GM21381 (cell line): ENCODE measurements around the gene CALML3.
"Not testable (repeated sequence)": the region's sequence is repeated elsewhere in the genome, so short reads cannot be mapped to it uniquely, and the experiment has no call there.

Experiments used
- ATAC-seq: cut with Tn5 transposase; IDR thresholded peaks from one replicate; pipeline ENCODE4 v1.9.1; 2021; ENCODE audit warnings: mild to moderate bottlenecking, moderate library complexity; ENCODE audit not compliant: unreplicated experiment

CALML3 gene

DNA sequence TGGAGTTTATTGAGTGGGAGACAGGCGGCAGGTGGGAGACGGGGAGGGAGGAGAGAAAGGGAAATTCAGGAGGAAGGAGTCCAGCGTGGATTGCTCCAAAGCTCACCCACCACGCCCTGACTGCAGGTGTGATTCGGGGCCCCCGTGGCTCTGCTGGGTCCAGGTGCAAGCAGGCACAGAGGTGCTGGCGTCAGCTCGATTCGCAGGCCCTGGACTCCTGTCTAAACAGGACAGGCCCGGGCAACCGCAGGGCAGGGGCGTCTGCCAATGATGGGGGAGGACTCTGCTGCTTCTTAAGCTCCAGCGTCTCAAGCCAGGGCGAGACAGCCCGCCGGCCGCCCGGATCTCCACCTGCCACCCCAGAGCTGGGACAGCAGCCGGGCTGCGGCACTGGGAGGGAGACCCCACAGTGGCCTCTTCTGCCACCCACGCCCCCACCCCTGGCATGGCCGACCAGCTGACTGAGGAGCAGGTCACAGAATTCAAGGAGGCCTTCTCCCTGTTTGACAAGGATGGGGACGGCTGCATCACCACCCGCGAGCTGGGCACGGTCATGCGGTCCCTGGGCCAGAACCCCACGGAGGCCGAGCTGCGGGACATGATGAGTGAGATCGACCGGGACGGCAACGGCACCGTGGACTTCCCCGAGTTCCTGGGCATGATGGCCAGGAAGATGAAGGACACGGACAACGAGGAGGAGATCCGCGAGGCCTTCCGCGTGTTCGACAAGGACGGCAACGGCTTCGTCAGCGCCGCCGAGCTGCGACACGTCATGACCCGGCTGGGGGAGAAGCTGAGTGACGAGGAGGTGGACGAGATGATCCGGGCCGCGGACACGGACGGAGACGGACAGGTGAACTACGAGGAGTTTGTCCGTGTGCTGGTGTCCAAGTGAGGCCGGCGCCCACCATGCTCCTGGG, at the start of gene CALML3:
Gene CALML3 (plus strand): TSS at position 321 of the 920 bp plus-strand sequence. CDS start 125 bp downstream, at position 446.
- no peak for ATAC-seq

- not testable (repeated sequence) for ATAC-seq
Observed at GRCh38 chr10:5475088-5475487, 49.7 kb upstream of the CALML3 start.

DNA sequence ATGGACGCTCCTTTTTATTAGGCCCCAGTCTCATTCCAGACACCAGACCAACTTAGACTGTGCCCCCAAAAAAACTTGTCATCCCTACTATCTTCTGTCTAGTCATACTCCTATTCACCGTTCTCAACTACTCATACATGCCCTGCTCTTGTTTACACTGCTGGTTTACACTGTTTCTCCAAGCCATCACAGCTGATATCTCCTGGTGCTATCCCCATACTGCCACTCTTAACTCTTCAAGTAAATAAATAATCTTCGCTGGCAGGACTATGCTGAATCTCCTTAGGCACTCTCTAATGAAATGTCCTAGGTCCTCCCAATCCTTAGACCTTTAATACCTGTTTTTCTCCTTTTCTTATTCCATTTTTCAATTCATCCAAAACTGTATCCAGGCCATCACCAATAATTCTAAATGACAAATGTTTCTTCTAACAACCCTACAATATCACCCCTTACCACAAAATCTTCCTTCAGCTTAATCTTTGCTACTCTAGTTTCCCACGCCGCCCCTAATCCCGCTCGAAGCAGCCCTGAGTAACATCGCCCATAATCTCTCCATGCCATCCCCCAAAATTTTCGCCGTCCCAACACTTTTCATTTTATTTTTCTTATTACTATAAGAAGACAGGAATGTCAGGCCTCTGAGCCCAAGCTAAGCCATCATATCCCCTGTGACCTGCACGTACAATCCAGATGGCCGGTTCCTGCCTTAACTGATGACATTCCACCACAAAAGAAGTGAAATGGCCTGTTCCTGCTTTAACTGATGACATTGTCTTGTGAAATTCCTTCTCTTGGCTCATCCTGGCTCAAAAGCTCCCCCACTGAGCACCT, 48.6 kb upstream of the CALML3 start:
- not testable (repeated sequence) for ATAC-seq

DNA sequence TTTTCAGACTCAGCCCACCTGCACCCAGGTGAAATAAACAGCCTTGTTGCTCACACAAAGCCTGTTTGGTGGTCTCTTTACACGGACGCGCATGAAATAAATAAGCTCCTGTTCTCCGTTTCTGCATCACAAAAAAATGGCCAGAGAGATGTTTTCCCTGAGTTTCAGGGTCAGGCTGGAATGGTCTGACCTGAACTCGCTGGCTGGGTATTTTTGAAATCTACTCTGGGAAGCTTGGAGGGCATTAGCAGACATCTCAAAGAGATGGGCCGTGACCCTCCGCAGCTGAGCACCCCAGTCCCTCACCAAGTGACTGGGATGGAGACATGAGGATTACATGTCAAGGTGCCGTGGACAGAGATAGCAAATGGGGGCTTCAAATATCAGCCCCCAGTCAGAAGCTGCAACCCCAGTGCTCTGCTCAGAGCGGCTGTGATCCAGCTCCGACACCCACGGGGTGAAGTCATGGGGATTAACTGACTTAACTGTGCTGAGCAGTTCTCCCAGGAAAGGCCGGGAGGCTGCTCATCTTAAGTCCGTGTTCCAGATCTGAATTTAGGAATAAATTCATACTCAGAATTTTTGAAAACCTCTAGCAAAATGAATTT, 47.7 kb upstream of the CALML3 start:
- no peak for ATAC-seq

DNA sequence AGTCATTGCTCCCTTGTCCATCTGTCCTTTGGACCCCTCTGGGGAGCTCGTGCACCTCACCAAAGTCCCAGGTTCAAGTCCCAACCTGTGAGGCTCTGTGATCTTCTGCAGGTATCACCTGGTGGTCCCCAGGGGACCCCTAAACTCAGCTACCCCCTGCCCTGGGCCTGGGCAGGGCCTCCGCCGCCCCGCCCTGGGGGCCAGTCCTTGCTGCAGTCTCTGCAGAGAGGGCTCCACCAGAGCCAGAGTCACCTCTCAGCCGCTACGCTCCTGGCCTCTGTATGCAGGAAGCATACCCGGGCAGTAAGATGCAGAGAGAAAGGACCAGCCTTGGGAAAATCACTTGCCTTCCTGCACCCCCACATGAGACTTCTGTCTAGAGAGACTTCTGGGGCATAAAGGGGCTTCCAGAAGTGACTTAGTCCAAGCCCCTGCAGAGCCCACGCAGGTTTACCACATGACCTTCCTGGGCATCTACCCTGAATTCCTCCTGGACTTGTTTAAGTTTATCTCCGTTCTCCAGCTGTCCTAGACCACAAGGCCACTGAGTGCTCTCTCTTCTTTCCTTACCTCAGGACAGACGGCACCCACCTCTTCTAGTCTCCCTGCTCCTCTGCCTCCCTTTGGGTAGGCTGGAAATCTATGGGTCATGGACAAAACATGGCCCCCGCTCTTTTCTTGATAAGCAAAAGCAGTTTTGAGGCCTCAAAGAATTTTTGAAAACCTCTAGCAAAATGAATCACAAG, 46.6 kb upstream of the CALML3 start:
- ATAC-seq: no peak

- ATAC-seq: no peak
Observed at GRCh38 chr10:5478694-5479305, 46.0 kb upstream of the CALML3 start.

DNA sequence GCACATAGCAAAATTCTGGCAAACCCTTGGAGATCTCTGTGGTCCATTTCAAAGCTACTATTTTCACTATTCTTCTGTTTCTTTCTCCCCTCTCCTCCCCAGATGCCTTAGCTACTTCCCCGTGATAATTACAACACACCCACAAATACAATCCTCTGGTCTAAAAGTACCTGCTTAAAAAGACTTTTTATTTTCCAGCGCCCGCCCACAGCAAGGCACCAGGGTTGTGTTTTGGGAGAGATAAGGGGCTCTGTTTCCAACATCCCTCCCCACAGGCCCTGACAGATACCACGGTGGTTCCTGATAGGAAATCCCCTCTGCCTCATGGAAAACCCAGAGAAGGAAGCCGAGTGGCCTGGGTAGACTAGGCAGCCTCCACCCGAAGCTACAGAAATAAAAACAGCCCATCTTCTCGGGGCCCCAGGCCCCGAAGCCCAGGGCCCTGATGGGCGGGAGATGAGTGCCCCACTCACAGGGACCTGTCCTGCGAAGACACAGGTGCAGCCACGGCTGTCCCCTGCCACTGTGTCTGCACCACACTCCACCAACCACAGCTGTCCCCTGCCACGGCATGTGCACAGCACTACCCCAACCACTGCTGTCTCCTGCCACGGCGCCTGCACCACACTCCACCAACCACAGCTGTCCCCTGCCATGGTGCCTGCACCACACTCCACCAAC, 45.1 kb upstream of the CALML3 start:
- no peak for ATAC-seq

GRCh38 chr10:5480162-5480941, 44.4 kb upstream of the CALML3 start:
- no peak for ATAC-seq

DNA sequence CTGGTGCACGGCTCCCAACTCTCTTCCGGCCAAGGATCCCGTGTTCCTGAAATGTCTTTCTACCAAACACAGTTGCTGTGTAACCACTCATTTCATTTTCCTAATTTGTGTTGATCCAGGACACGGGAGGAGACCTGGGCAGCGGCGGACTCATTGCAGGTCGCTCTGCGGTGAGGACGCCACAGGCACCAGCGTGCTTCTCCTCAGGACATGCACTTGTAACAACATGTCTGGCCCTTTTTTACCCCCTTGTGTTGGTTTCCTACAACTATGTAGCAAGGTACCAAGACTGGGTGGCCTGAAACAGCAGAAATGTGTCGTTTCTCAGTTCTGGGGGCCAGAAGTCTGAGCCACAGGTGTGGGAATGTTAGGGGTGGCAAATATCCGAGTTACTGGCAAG, 43.6 kb upstream of the CALML3 start:
- ATAC-seq: no peak

DNA sequence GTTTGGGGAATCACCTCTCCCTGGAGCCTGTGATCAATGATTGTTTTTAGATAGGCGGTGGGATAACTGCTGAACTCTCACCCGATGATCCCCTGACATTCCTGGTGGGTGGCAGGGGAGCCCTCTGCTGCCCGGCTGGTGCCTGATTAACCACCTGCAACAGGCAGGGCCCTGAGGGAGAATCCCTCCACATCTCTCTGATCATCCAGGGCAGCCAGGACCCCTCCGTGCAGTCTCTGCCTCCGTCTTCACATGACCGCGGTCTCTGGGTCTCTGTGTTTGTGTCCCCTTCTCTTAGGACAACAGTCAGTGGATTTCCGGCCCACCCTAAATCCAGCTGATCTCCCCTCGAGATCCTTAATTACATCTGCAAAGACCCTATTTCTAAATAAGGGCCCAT, 42.7 kb upstream of the CALML3 start:
- ATAC-seq: no peak

DNA sequence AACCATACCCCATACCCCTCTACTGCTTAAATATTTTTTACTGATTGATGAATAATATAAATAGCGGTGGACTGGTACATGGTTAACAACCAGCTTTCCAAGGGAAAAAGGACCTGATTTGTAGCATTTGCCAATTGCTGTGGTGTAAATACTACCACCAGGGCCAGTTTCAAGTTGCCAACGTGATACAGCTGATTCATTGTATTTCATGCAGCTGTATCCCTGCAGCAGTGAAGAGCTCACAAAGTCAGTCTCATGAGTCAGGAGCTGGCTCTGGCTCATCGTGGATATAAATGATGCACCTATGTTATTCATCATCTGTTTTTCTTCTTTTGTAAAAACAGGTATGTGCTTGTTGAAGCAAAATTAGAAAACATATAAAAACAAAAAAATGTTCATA, 40.6 kb upstream of the CALML3 start:
- no peak for ATAC-seq

DNA sequence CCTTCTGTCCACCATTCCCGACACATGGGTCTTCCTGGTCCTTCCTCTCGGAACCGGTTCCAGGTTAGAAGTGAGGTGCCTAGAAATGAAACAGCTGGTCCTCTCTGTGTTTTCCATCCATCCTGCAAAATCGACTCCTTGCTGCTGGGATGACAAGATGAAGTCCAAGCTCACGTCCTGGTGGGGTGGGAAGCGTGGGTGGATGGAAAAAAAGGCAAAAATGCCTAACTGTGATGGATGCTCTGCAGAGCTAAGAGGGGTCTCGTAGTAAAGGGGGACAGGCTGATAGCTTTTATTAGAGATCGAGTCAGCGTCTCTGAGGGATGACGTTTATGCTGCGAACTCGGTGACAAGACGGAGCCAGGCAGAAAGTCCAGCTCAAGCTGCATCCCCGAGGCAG, 39.5 kb upstream of the CALML3 start:
- no peak for ATAC-seq

DNA sequence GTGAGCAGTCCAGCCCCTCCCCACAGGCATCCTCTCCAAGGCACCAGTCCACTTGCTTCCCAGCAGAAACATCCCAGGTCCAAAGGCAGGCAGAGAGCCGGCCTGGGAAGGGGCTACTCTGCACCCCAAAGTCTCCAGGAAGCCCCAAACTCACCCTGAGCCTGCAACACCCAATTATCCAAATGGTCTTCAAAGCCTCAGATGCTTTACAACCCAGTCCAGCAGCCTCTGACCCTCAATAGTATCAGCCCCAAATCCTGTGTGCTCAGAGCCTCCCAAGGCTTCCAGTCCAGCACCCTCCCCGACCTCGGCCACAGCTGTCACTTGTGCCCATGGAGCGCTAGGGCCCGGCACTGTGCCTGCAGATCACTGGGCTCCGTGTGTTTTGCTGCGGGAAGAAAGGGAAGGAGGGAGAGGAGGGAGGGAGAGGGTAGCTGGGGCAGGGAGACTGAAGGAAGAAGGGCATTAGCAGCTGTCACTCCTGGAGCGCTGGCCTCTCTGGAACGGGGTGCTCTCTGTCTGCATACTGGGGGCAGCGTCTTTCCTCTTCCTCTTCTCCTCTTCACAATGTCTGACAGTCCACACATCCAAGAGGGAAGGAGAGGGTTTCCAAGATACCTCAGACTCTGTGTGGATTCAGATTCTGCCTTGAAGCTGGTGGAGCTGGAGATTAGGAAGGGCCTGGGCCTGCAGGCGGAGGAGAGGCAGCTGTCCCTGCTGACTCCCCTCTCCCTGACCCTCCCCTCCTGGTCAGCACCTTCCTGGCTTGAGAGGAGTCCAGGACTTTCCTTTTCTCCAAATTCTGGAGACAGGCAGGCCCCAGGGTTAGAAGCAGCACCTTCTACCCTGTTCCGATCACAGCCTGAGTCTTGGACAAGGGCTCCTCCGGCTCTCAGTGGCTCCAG, 38.6 kb upstream of the CALML3 start:
- no peak for ATAC-seq

GRCh38 chr10:5486853-5487235, 37.9 kb upstream of the CALML3 start:
- ATAC-seq: no peak

DNA sequence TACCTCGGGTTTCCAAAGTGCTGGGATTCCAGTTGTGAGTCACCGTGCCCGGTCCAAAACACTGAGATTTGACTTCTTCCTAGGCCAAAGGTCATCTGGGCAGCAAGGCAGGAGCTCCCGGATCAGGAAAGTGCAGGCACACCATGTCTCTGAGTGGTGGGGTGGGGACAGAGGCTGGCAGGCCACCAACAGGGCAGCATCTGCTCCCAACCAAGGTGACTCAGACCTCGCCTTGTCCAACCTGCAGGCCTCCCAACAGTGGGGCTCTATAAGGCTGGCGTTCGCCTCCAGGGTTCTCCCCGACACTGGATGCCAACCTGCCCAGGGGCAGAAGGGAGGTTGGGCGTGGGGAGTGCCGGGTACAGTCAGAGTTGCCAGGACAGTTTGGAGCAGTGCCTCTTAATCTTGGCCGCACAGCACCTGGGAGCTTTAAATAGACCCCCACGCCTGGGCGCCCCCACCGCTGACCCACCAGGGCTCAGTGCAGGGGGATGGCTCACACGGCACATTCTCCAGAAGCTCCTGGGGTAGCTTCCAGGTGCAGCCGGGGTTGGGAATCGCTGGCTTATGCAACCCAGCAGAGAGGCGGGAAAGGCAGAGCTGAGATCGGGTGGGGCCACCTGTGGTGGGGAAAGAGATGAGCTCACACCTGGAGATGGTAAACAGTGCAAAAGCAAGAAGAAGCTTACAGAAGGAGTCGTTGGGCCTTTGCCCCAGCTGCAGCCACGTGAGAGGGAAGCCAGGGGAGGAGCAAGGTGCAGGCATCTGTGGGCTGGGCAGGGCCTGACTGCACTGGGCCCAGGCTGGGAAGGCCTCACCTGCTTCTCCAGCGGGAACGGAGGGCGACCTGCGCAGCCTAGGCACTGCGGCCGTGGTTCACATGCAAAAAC, 36.2 kb upstream of the CALML3 start:
- no peak for ATAC-seq

DNA sequence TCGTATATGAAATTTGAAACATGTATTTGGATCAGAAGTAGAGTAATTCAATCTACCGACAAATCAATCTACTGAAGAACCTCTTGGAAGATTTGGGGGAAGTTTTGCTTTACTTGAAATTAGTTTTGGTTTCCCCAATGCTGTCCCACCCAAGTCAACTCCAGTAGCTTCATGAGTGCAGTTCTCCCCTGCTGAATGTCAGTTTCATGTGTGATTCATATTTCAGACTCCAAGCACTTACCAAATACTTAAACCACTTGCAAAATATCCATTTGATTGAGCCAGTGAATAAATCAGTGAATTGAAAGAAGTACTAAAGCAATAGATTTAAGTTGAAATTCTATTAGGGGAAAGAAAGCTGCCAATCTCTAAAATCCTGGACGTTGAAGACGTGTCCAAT, 34.7 kb upstream of the CALML3 start:
- no peak for ATAC-seq
